CD4-positive, alpha-beta T cell treated with Interleukin-15 for 4 hours (primary cell): ENCODE results near the gene TMEM50A.
A peak's percentile ranks its signal among the peaks of the same experiment; 100 is the strongest.
"Not testable (repeated sequence)": the region's sequence is repeated elsewhere in the genome, so short reads cannot be mapped to it uniquely, and the experiment has no call there.

Experiments
- DNase-seq: peaks from one replicate; pipeline ENCODE4 v3.0.0-alpha.2; 2020; ENCODE audit warnings: low spot score

TMEM50A gene

DNA sequence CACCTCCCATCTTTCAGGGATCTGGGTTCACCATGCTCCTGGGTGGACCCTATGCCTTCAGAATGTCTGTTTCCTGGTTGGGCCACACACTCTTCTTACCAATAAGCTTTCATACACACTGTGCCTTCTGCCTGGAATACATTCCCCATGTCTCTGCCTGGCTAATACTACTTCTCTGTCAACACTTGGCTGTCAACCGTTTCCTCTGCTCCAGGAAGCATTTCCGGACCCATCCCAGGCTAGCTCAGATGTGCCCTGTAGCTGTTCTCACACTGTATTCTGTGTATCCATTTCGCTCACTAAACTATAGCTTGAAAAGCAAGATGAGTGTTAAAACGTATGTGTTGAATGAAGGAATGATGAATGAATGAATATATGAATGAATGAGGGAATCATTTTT is 49.0 kb downstream of the TMEM50A start:
- not testable (repeated sequence) for DNase-seq

DNA sequence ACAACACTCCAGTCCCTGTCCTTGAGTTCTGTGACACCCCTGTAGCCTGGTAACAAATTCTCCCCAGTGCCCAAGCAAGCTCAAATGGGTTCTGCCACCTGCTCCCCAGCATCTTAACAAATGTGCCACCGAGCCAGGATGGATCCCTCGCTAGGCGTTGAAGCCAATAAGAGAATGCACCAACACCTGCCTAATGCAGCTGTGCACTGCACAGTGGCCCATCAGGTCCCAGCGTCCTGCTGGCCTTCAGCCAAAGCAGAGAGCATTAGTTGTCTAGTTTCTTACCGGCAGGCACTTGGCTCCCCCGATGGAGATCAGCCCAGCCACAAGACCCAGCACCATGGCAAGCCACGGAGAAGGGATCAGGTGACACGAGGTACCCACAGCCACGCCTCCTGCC is 50.6 kb downstream of the TMEM50A start:
- not testable (repeated sequence) for DNase-seq

DNA sequence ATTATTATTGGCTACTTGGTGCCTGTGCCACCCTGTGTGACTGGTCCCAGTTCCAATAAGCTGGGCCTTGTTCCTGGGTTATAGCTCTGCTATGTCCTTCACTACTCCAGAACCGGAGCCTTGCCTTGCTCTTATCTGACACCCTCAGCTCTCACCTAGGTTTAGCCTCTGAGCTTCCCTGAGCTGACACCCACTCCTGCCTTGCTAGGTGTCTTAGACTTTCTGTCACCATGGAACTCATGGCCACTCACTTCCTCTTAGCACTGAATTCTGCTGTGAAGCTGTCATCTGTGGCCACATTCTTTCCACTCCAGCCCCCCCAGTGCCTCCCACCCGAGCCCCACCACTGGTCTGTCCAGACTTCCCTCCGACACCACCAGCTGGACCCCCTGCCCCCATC is 51.6 kb downstream of the TMEM50A start:
- not testable (repeated sequence) for DNase-seq

GRCh38 chr1:25392841-25393240 is 54.7 kb downstream of the TMEM50A start:
- no peak for DNase-seq

DNA sequence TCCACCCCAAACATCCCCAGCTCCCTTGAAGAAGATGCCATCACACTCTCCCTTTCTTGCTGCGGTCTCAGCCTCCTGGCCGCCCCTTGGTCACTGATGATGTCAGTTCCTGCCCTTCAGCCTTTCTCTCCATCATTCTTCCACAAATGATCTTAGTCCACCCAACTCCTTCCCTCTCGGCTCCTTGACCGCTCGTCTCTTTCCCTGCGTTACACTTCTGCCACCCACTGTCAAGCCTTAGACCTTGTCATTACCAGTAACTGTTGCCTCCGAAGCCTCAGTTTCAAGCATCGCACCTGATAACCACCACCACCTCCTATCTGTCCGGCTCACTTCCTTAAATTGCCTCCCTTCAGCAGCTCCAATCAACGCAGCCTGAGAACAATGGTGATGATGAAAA is 59.4 kb downstream of the TMEM50A start:
- not testable (repeated sequence) for DNase-seq

- DNase-seq: not testable (repeated sequence)
Observed at GRCh38 chr1:25398079-25398478, 59.9 kb downstream of the TMEM50A start.

- peak; percentile 9 for DNase-seq
Observed at GRCh38 chr1:25402947-25403803, 65.0 kb downstream of the TMEM50A start.

- DNase-seq: not testable (repeated sequence)
Observed at GRCh38 chr1:25405731-25406305, 67.7 kb downstream of the TMEM50A start.

- DNase-seq: not testable (repeated sequence)
Observed at GRCh38 chr1:25409641-25410427, 71.7 kb downstream of the TMEM50A start.
